Neural cell (in vitro differentiated cells): Measurements from ENCODE around the gene DISP2. TPM values are rescaled to one million over a fixed set of nuclear protein-coding genes. Genes with fewer than 3 reads are reported as not detected.
A peak's percentile ranks its signal among the peaks of the same experiment; 100 is the strongest.

Experiments
- H2AFZ ChIP-seq: fragments of 200-600, 300-800 bp; sonication (generic), shearing (Covaris generic); 2 replicates; pipeline ENCODE4 v1.6.0; 2014; ENCODE audit warnings: low read depth, mild to moderate bottlenecking, antibody characterized with exemption, low read length, moderate library complexity
- H3F3A ChIP-seq: fragments of 200-600 bp; shearing (Covaris generic); 2 replicates; pipeline ENCODE4 v1.6.1; 2016; ENCODE audit warnings: mild to moderate bottlenecking, moderate library complexity, mixed read lengths, antibody characterized with exemption, low read length; ENCODE audit not compliant: insufficient read depth, poor library complexity, severe bottlenecking
- H3K27ac ChIP-seq: fragments of 200-600, 300-800 bp; sonication (generic), shearing (Covaris generic); 2 replicates; pipeline ENCODE4 v1.5.1; 2014; ENCODE audit warnings: mild to moderate bottlenecking, low read length, moderate library complexity
- H3K27me3 ChIP-seq: fragments of 300-800, 200-600 bp; sonication (generic), shearing (Covaris generic); 2 replicates; pipeline ENCODE4 v1.6.0; 2014; ENCODE audit warnings: mild to moderate bottlenecking, low read depth, low read length, moderate library complexity; ENCODE audit not compliant: insufficient read depth
- H3K36me3 ChIP-seq: fragments of 300-800, 200-600 bp; sonication (generic), shearing (Covaris generic); 2 replicates; pipeline ENCODE4 v1.5.1; 2014; ENCODE audit warnings: mild to moderate bottlenecking, antibody characterized with exemption, low read length, moderate library complexity; ENCODE audit not compliant: insufficient read depth
- H3K4me2 ChIP-seq: fragments of 300-800, 200-600 bp; sonication (generic), shearing (Covaris generic); 2 replicates; pipeline ENCODE4 v1.6.0; 2014; ENCODE audit warnings: mild to moderate bottlenecking, low read length
- H3K4me3 ChIP-seq: fragments of 300-800, 200-600 bp; sonication (generic), shearing (Covaris generic); 2 replicates; pipeline ENCODE4 v1.5.1; 2014; ENCODE audit warnings: mild to moderate bottlenecking, low read length, moderate library complexity
- H3K79me2 ChIP-seq: fragments of 200-600 bp; shearing (Covaris generic); replicated peaks from 2 replicates; pipeline ENCODE4 v1.6.0; 2014; ENCODE audit warnings: mild to moderate bottlenecking, low read length, moderate library complexity; ENCODE audit not compliant: insufficient read depth
- H3K9ac ChIP-seq: fragments of 300-800, 200-600 bp; sonication (generic), shearing (Covaris generic); 2 replicates; pipeline ENCODE4 v1.6.1; 2016; ENCODE audit warnings: mild to moderate bottlenecking, low read length, mixed read lengths
- H3K9me2 ChIP-seq: fragments of 200-600 bp; shearing (Covaris generic); 2 replicates; pipeline ENCODE4 v1.6.1; 2016; ENCODE audit warnings: mild to moderate bottlenecking, low read length, mixed read lengths; ENCODE audit not compliant: insufficient read depth
- H3K9me3 ChIP-seq: fragments of 200-600, 300-800 bp; sonication (generic), shearing (Covaris generic); 2 replicates; pipeline ENCODE4 v1.6.1; 2016; ENCODE audit warnings: mild to moderate bottlenecking, mixed run types, low read length, moderate library complexity, mixed read lengths
- H4K20me1 ChIP-seq: fragments of 200-600 bp; shearing (Covaris generic); 2 replicates; pipeline ENCODE4 v1.6.1; 2016; ENCODE audit warnings: mild to moderate bottlenecking, mixed run types; ENCODE audit not compliant: insufficient read depth
- CTCF ChIP-seq: fragments of 450-650 bp; IDR thresholded peaks from 2 replicates; pipeline ENCODE4 v1.5.1; 2014; ENCODE audit warnings: antibody characterized with exemption, mild to moderate bottlenecking, moderate library complexity; ENCODE audit not compliant: poor library complexity, severe bottlenecking
- EP300 ChIP-seq: fragments of 450-650 bp; conservative IDR thresholded peaks from 2 replicates; pipeline ENCODE4 v1.6.1; 2014; ENCODE audit warnings: antibody characterized with exemption, mild to moderate bottlenecking, moderate library complexity; ENCODE audit not compliant: poor library complexity, severe bottlenecking
- EZH2 ChIP-seq: fragments of 200-600, 300-800 bp; shearing (Covaris generic), sonication (generic); IDR thresholded peaks from 2 replicates; pipeline ENCODE4 v1.6.1; 2014; ENCODE audit warnings: antibody characterized with exemption, low read length, borderline replicate concordance, mild to moderate bottlenecking; ENCODE audit not compliant: insufficient read depth, poor library complexity, severe bottlenecking
- MXI1 ChIP-seq: fragments of 450-650 bp; conservative IDR thresholded peaks from 2 replicates; pipeline ENCODE4 v1.6.1; 2014; ENCODE audit warnings: antibody characterized with exemption, mild to moderate bottlenecking; ENCODE audit not compliant: poor library complexity, severe bottlenecking
- POLR2AphosphoS5 ChIP-seq: IDR thresholded peaks from 2 replicates; pipeline ENCODE4 v1.6.1; 2012
- RAD21 ChIP-seq: fragments of 450-650 bp; conservative IDR thresholded peaks from 2 replicates; pipeline ENCODE4 v1.6.1; 2014; ENCODE audit warnings: antibody characterized with exemption, mild to moderate bottlenecking, moderate library complexity
- SMC3 ChIP-seq: fragments of 450-650 bp; conservative IDR thresholded peaks from 2 replicates; pipeline ENCODE4 v1.6.1; 2014; ENCODE audit warnings: antibody characterized with exemption, mild to moderate bottlenecking, moderate library complexity; ENCODE audit not compliant: poor library complexity
- TAF1 ChIP-seq: IDR thresholded peaks from 2 replicates; pipeline ENCODE4 v1.6.1; 2012; ENCODE audit warnings: low read depth
- polyA plus RNA-seq: library from polyadenylated mRNA; depleted of rRNA; stranded (reverse); fragments of >200 nt; gene quantifications from 2 replicates; pipeline ENCODE4 v1.2.3, GENCODE V29; 2014
- TF ChIP-seq, protein P1 (sequence below): IDR thresholded peaks from 2 replicates; pipeline ENCODE4 v1.6.1; 2012; ENCODE audit warnings: borderline replicate concordance

Gene DISP2
- polyA plus RNA-seq, 1 donor from 2014 or later: 26.0 TPM

- peak overlapping the region; percentile 68 for H3K27ac ChIP-seq
- no peak overlapping the region for H2AFZ ChIP-seq
- H4K20me1 ChIP-seq: no peaks in the 10 kb centered on the region
- H3K36me3 ChIP-seq: no peaks in the 10 kb centered on the region
- H3K4me3 ChIP-seq: no peak overlapping the region
- H3K27me3 ChIP-seq: no peaks in the 10 kb centered on the region
- H3K79me2 ChIP-seq: peaks cover 6% of the 10 kb centered on the region
- TF ChIP-seq SMC3 (peak; percentile 72), RAD21 (peak; percentile 56), EP300 (peak; percentile 73), CTCF (peak; percentile 87), POLR2AphosphoS5 (peak; percentile 57), EZH2 (no peak), MXI1 (no peak), TAF1 (no peak)
- TF ChIP-seq, protein P1, sequence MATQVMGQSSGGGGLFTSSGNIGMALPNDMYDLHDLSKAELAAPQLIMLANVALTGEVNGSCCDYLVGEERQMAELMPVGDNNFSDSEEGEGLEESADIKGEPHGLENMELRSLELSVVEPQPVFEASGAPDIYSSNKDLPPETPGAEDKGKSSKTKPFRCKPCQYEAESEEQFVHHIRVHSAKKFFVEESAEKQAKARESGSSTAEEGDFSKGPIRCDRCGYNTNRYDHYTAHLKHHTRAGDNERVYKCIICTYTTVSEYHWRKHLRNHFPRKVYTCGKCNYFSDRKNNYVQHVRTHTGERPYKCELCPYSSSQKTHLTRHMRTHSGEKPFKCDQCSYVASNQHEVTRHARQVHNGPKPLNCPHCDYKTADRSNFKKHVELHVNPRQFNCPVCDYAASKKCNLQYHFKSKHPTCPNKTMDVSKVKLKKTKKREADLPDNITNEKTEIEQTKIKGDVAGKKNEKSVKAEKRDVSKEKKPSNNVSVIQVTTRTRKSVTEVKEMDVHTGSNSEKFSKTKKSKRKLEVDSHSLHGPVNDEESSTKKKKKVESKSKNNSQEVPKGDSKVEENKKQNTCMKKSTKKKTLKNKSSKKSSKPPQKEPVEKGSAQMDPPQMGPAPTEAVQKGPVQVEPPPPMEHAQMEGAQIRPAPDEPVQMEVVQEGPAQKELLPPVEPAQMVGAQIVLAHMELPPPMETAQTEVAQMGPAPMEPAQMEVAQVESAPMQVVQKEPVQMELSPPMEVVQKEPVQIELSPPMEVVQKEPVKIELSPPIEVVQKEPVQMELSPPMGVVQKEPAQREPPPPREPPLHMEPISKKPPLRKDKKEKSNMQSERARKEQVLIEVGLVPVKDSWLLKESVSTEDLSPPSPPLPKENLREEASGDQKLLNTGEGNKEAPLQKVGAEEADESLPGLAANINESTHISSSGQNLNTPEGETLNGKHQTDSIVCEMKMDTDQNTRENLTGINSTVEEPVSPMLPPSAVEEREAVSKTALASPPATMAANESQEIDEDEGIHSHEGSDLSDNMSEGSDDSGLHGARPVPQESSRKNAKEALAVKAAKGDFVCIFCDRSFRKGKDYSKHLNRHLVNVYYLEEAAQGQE: peak; percentile 56
- H3F3A ChIP-seq: no peaks in the 10 kb centered on the region
- H3K9me2 ChIP-seq: no peaks in the 10 kb centered on the region
- no peak overlapping the region for H3K4me2 ChIP-seq
- no peak overlapping the region for H3K9ac ChIP-seq
- no peaks in the 10 kb centered on the region for H3K9me3 ChIP-seq
These were observed 37.1 kb upstream of the DISP2 start for GRCh38 chr15:40320931-40321371.

DNA sequence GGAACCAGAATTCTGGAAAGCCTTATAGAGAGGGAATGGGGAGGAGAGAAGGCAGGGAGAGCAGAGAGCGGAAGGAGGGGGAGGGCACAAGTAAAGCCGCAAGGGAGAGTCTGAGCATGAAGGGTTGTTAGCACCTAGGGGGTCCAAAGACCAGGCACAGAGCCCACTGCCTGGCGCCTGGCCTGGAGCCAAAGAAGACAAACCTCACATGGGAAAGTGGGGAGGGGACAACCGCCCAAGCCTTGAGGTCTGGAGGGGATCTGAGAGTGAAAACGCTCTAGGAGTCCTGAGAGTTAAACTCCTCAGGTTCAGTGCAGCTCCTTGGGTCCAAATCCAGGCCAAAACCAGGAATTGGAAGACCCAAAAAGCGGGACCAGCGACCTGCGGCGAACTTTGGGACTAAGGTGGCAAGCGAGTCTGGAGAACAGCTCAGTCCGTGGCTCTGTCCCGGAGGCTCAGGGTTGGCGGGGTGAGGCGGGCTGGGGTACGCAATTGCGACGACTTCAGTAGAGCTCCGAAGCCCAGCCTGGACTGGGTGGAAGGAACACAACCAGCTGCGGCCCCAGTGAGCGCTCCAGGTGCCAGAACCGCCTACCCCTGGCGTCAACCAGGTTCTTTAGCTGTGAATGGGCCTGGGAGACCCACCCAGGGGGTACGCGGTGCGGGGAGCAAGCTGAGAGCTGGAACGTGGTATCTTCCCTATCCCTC is 35.3 kb upstream of the DISP2 start:
- no peaks in the 10 kb centered on the region for H3K9me3 ChIP-seq
- H3K27ac ChIP-seq: peak overlapping the region; percentile 68
- peak overlapping the region; percentile 53 for H3K9ac ChIP-seq

More for the DNA sequence above, 35.3 kb upstream of the DISP2 start:
- TF ChIP-seq SMC3: no peak
- no peak for TF ChIP-seq TAF1
- no peak for TF ChIP-seq MXI1
- TF ChIP-seq CTCF: no peak
- no peak for TF ChIP-seq POLR2AphosphoS5
- TF ChIP-seq RAD21: no peak
- TF ChIP-seq, protein P1: no peak
- TF ChIP-seq EP300: no peak
- TF ChIP-seq EZH2: no peak
- Histone ChIP-seq H3K79me2 (peaks cover 6% of the 10 kb centered on the region), H3F3A (no peaks in the 10 kb centered on the region), H3K9me2 (no peaks in the 10 kb centered on the region), H3K36me3 (no peaks in the 10 kb centered on the region), H3K4me2 (peak overlapping the region; percentile 46), H2AFZ (no peak overlapping the region), H3K4me3 (peak overlapping the region; percentile 62), H4K20me1 (no peaks in the 10 kb centered on the region), H3K27me3 (no peaks in the 10 kb centered on the region)
